ENCODE results near the gene LSR.

Gene LSR

GRCh38 chr19:35257113-35257461 is 8.3 kb downstream of the LSR start:
- ChIA-PET POLR2A (interaction anchor here (2.7 to 5.9 kb wide), 2 partner anchors 7 to 10 kb away, joined by 10 to 35 read pairs; no protein-coding TSS in a partner anchor), CTCF (interaction anchor here (1.2 to 1.5 kb wide), 5 partner anchors 8 to 190 kb away, joined by 3 to 8 read pairs (median 4); no protein-coding TSS in a partner anchor)
- no peaks in the 10 kb centered on the region; the same call in 1 of the 2 replicates for H3K4me1 ChIP-seq (ENCODE audit: control insufficient read depth, insufficient read depth, low read length)
- H3K4me3 ChIP-seq (ENCODE audit: low read depth, low read length), result no peak overlapping the region
- no peaks in the 10 kb centered on the region for H3K9me3 ChIP-seq (ENCODE audit: control insufficient read depth, insufficient read depth, low read depth, low read length)
- H3K36me3 ChIP-seq (ENCODE audit: control insufficient read depth in 2 of 2, insufficient read depth in 1 of 2, low read length in 2 of 2), result peaks cover 61 to 70% of the 10 kb centered on the region in 2 experiments
- TF ChIP-seq, protein P1, sequence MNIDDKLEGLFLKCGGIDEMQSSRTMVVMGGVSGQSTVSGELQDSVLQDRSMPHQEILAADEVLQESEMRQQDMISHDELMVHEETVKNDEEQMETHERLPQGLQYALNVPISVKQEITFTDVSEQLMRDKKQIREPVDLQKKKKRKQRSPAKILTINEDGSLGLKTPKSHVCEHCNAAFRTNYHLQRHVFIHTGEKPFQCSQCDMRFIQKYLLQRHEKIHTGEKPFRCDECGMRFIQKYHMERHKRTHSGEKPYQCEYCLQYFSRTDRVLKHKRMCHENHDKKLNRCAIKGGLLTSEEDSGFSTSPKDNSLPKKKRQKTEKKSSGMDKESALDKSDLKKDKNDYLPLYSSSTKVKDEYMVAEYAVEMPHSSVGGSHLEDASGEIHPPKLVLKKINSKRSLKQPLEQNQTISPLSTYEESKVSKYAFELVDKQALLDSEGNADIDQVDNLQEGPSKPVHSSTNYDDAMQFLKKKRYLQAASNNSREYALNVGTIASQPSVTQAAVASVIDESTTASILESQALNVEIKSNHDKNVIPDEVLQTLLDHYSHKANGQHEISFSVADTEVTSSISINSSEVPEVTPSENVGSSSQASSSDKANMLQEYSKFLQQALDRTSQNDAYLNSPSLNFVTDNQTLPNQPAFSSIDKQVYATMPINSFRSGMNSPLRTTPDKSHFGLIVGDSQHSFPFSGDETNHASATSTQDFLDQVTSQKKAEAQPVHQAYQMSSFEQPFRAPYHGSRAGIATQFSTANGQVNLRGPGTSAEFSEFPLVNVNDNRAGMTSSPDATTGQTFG (tag by site-specific recombination; IDR thresholded peaks at IDR 0.05; ENCODE audit: borderline replicate concordance), result 0 out of 2 replicates have a peak, but pooled peaks have one; percentile 8
- TF ChIP-seq ZNF530 (tag by site-specific recombination; IDR thresholded peaks at IDR 0.05; ENCODE audit: low read depth), result no peak
- no peak for TF ChIP-seq ZNF398 (tag by site-specific recombination; IDR thresholded peaks at IDR 0.05)
- TF ChIP-seq ZNF433 (tag by site-specific recombination; IDR thresholded peaks at IDR 0.05; ENCODE audit: low read depth), result no peak
- TF ChIP-seq SCRT2 (tag by site-specific recombination; IDR thresholded peaks at IDR 0.05), result no peak
- TF ChIP-seq BCL11B (tag by site-specific recombination; IDR thresholded peaks at IDR 0.05; ENCODE audit: low read depth), result no peak
- no peak for TF ChIP-seq ZSCAN30 (tag by site-specific recombination; IDR thresholded peaks at IDR 0.05)
- H3K27ac ChIP-seq (ENCODE audit: extremely low read depth, low read depth, low read length), result no peak overlapping the region

GRCh38 chr19:35260694-35261304 is 12.0 kb downstream of the LSR start:
- CTCF ChIA-PET, result interaction anchor here (1.1 to 2.4 kb wide), 5 partner anchors 9 to 152 kb away, joined by 3 to 9 read pairs (median 5); no protein-coding TSS in a partner anchor

GRCh38 chr19:35261356-35262100 is 12.7 kb downstream of the LSR start:
- H3K36me3 ChIP-seq (ENCODE audit: control insufficient read depth in 2 of 2, insufficient read depth in 1 of 2, low read length in 2 of 2), result peaks cover 56 to 65% of the 10 kb centered on the region in 2 experiments
- peaks cover 10% of the 10 kb centered on the region for H3K4me1 ChIP-seq (ENCODE audit: control insufficient read depth, insufficient read depth, low read length)
- ChIA-PET CTCF (interaction anchor here (0.5 to 3.4 kb wide), 9 partner anchors 8 to 874 kb away, joined by 3 to 9 read pairs (median 5); no protein-coding TSS in a partner anchor), POLR2A (interaction anchor here (0.5 to 5.2 kb wide), 8 partner anchors 6 to 513 kb away, joined by 3 to 35 read pairs (median 3); partner anchors contain the start of gene FXYD7)
- no peaks in the 10 kb centered on the region for H3K9me3 ChIP-seq (ENCODE audit: control insufficient read depth, insufficient read depth, low read depth, low read length)
- peak overlapping the region; percentile 55 for H3K27ac ChIP-seq (ENCODE audit: extremely low read depth, low read depth, low read length)
- no peak overlapping the region for H3K4me3 ChIP-seq (ENCODE audit: low read depth, low read length)
- TF ChIP-seq ZBTB8A (tag by site-specific recombination; IDR thresholded peaks at IDR 0.05) (peak; percentile 29; the same call in 1 of the 2 replicates), BCL11B (tag by site-specific recombination; IDR thresholded peaks at IDR 0.05; ENCODE audit: low read depth) (no peak), SALL2 (tag by site-specific recombination; IDR thresholded peaks at IDR 0.05; ENCODE audit: borderline replicate concordance) (no peak), ZNF311 (tag by site-specific recombination; IDR thresholded peaks at IDR 0.05; ENCODE audit: borderline replicate concordance) (no peak), ZNF121 (tag by site-specific recombination; IDR thresholded peaks at IDR 0.05) (no peak), EGR2 (tag by site-specific recombination; IDR thresholded peaks at IDR 0.05; ENCODE audit: low read depth) (peak; percentile 82), ZSCAN18 (tag by site-specific recombination; IDR thresholded peaks at IDR 0.05) (no peak), PBX3 (CRISPR knock-in tag; IDR thresholded peaks at IDR 0.05) (no peak)
- TF ChIP-seq, protein P2, sequence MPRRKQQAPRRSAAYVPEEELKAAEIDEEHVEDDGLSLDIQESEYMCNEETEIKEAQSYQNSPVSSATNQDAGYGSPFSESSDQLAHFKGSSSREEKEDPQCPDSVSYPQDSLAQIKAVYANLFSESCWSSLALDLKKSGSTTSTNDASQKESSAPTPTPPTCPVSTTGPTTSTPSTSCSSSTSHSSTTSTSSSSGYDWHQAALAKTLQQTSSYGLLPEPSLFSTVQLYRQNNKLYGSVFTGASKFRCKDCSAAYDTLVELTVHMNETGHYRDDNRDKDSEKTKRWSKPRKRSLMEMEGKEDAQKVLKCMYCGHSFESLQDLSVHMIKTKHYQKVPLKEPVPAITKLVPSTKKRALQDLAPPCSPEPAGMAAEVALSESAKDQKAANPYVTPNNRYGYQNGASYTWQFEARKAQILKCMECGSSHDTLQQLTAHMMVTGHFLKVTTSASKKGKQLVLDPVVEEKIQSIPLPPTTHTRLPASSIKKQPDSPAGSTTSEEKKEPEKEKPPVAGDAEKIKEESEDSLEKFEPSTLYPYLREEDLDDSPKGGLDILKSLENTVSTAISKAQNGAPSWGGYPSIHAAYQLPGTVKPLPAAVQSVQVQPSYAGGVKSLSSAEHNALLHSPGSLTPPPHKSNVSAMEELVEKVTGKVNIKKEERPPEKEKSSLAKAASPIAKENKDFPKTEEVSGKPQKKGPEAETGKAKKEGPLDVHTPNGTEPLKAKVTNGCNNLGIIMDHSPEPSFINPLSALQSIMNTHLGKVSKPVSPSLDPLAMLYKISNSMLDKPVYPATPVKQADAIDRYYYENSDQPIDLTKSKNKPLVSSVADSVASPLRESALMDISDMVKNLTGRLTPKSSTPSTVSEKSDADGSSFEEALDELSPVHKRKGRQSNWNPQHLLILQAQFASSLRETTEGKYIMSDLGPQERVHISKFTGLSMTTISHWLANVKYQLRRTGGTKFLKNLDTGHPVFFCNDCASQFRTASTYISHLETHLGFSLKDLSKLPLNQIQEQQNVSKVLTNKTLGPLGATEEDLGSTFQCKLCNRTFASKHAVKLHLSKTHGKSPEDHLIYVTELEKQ (tag by site-specific recombination; IDR thresholded peaks at IDR 0.05; ENCODE audit: borderline replicate concordance), result no peak

More at GRCh38 chr19:35260694-35261304, 12.0 kb downstream of the LSR start:
- Histone ChIP-seq H3K9me3 (ENCODE audit: control insufficient read depth, insufficient read depth, low read depth, low read length) (no peaks in the 10 kb centered on the region), H3K4me1 (ENCODE audit: control insufficient read depth, insufficient read depth, low read length) (peaks cover 7% of the 10 kb centered on the region; the same call in 1 of the 2 replicates), H3K27ac (ENCODE audit: extremely low read depth, low read depth, low read length) (no peak overlapping the region), H3K4me3 (ENCODE audit: low read depth, low read length) (no peak overlapping the region), H3K36me3 (ENCODE audit: control insufficient read depth in 2 of 2, insufficient read depth in 1 of 2, low read length in 2 of 2) (peaks cover 55 to 60% of the 10 kb centered on the region in 2 experiments)
- TF ChIP-seq KLF10 (tag by site-specific recombination; IDR thresholded peaks at IDR 0.05), result no peak
- 0 out of 2 replicates have a peak, but pooled peaks have one; percentile 14 for TF ChIP-seq REPIN1 (tag by site-specific recombination; IDR thresholded peaks at IDR 0.05; ENCODE audit: low read depth)
- no peak for TF ChIP-seq ZNF571 (tag by site-specific recombination; IDR thresholded peaks at IDR 0.05)
- POLR2A ChIA-PET, result interaction anchor here (0.5 to 1.9 kb wide), 6 partner anchors 9 to 383 kb away, joined by 3 to 9 read pairs (median 3); partner anchors contain the start of gene FXYD7
